Ishikawa (cell line): ENCODE measurements around the gene STARD7.

Source experiments
- CEBPB ChIP-seq: IDR thresholded peaks from 2 replicates; pipeline ENCODE4 v1.6.1; 2012
- CREB1 ChIP-seq: IDR thresholded peaks from 2 replicates; pipeline ENCODE4 v1.6.1; 2012; ENCODE audit warnings: low read depth
- EGR1 ChIP-seq: IDR thresholded peaks from 2 replicates; pipeline ENCODE4 v1.6.1; 2012
- EP300 ChIP-seq: IDR thresholded peaks from 2 replicates; pipeline ENCODE4 v1.6.1; 2012; ENCODE audit warnings: borderline replicate concordance
- FOXM1 ChIP-seq: IDR thresholded peaks from 2 replicates; pipeline ENCODE4 v1.6.1; 2012; ENCODE audit warnings: low read depth, borderline replicate concordance
- NFIC ChIP-seq: IDR thresholded peaks from 2 replicates; pipeline ENCODE4 v1.6.1; 2012
- RAD21 ChIP-seq: IDR thresholded peaks from 2 replicates; pipeline ENCODE4 v1.6.1; 2012; ENCODE audit warnings: low read depth
- REST ChIP-seq: IDR thresholded peaks from 2 replicates; pipeline ENCODE4 v1.6.1; 2012; ENCODE audit warnings: low read depth, mild to moderate bottlenecking
- TAF1 ChIP-seq: IDR thresholded peaks from 2 replicates; pipeline ENCODE4 v1.6.1; 2012; ENCODE audit warnings: low read depth, mild to moderate bottlenecking
- TCF12 ChIP-seq: IDR thresholded peaks from 2 replicates; pipeline ENCODE4 v1.6.1; 2012; ENCODE audit warnings: low read depth
- TEAD4 ChIP-seq: IDR thresholded peaks from 2 replicates; pipeline ENCODE4 v1.6.1; 2012
- USF1 ChIP-seq: IDR thresholded peaks from 2 replicates; pipeline ENCODE4 v1.6.1; 2012
- YY1 ChIP-seq: IDR thresholded peaks from 2 replicates; pipeline ENCODE4 v1.6.1; 2012; ENCODE audit warnings: low read depth
- ZBTB7A ChIP-seq: IDR thresholded peaks from 2 replicates; pipeline ENCODE4 v1.6.1; 2012; ENCODE audit warnings: low read depth
- TF ChIP-seq, protein P1 (sequence below): IDR thresholded peaks from 2 replicates; pipeline ENCODE4 v1.6.1; 2012

The STARD7 gene

GRCh38 chr2:96174251-96175144 is 34.1 kb downstream of the STARD7 start:
- TF ChIP-seq EGR1 (no peak), TEAD4 (no peak), TAF1 (no peak), RAD21 (peak; percentile 95), TCF12 (0 out of 2 replicates have a peak, but pooled peaks have one; percentile 27), EP300 (no peak), CREB1 (no peak), FOXM1 (no peak), USF1 (no peak), REST (no peak)
- TF ChIP-seq, protein P1, sequence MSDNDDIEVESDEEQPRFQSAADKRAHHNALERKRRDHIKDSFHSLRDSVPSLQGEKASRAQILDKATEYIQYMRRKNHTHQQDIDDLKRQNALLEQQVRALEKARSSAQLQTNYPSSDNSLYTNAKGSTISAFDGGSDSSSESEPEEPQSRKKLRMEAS = no peak

GRCh38 chr2:96171831-96172230 is 36.8 kb downstream of the STARD7 start:
- no peak for TF ChIP-seq ZBTB7A
- TF ChIP-seq TAF1 = no peak
- no peak for TF ChIP-seq TCF12
- TF ChIP-seq EGR1 = no peak
- no peak for TF ChIP-seq EP300
- no peak for TF ChIP-seq REST
- TF ChIP-seq CEBPB = no peak
- no peak for TF ChIP-seq YY1
- no peak for TF ChIP-seq USF1
- TF ChIP-seq FOXM1 = no peak
- TF ChIP-seq RAD21 = no peak
- TF ChIP-seq, protein P1 = no peak
- TF ChIP-seq NFIC = no peak
- no peak for TF ChIP-seq CREB1
- TF ChIP-seq TEAD4 = no peak

GRCh38 chr2:96170626-96171025 is 38.0 kb downstream of the STARD7 start:
- TF ChIP-seq EP300 = no peak
- TF ChIP-seq REST = no peak
- TF ChIP-seq TAF1 = no peak
- no peak for TF ChIP-seq FOXM1
- no peak for TF ChIP-seq CEBPB
- no peak for TF ChIP-seq TCF12
- no peak for TF ChIP-seq NFIC
- TF ChIP-seq YY1 = no peak
- no peak for TF ChIP-seq CREB1

DNA sequence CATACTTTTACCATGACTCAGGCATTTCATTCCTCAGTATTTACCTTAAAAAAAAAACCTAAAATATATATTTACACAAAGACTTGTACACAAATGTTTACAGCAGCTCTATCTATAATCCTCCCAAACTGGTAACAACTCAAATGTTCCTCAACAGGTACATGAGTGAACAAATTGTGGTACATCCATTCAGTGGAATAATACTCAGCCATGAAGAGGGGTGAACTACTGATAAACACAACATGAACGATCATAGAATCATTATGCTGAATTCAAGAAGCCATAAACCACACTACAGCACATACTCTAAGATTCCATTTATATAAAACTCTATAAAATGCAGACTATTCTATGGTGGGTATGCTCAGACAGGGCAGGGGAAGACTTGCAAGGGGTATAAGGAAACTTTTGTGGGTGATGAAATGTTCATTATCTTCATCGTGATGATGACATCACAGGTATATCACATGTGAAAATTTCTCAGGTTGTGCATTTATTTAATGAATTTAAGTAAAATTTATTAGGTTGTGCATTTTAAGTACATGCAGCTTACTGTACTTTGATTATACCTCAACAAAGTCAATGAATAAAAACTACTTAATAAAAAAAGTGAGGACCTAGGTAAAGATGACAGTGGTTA is 38.6 kb downstream of the STARD7 start:
- TF ChIP-seq YY1 = no peak
- TF ChIP-seq FOXM1 = no peak
- no peak for TF ChIP-seq TEAD4
- no peak for TF ChIP-seq USF1
- no peak for TF ChIP-seq CREB1
- TF ChIP-seq ZBTB7A = no peak
- no peak for TF ChIP-seq NFIC
- TF ChIP-seq RAD21 = no peak
- TF ChIP-seq EGR1 = no peak
- TF ChIP-seq, protein P1 = no peak
- no peak for TF ChIP-seq TCF12
- TF ChIP-seq TAF1 = no peak
- TF ChIP-seq EP300 = no peak
- no peak for TF ChIP-seq REST
- no peak for TF ChIP-seq CEBPB
